MM.1S (cell line): ENCODE results near the gene COL24A1.

ENCODE experiments used
- EZH2 ChIP-seq: fragments of 300-600 bp; sonication (generic); optimal IDR thresholded peaks from 2 replicates; pipeline ENCODE3; 2017; ENCODE audit warnings: low read depth, mild to moderate bottlenecking, antibody characterized with exemption, low read length, mixed read lengths
- EZH2phosphoT487 ChIP-seq: fragments of 300-600 bp; sonication (generic); IDR thresholded peaks from 2 replicates; pipeline ENCODE4 v1.6.1; 2018; ENCODE audit warnings: antibody characterized with exemption, low read length
- TF ChIP-seq, protein P1 (sequence below): fragments of 300-600 bp; sonication (generic); IDR thresholded peaks from 2 replicates; pipeline ENCODE4 v1.5.1; 2016; ENCODE audit warnings: antibody characterized with exemption, low read length, mixed read lengths

DNA sequence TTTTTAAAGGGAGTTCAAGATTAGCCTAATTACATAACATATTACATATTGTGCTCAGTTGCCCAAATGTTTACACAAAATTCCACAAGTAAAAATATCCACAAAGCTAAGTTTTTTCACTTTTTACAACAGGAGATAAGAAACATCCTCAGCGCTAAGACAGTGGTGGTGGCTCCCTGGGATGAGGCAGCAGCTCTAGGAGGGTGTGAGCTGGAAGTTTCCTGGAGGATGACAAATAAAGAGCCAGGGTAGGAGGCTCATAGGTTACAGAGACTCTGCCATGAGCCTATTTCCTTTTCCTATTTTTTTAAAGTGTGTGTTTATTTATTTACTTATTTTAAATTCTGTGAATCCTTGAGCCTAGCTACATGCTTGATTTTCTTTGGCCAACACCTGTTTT, 91.7 kb downstream of the COL24A1 start:
- TF ChIP-seq, protein P1, sequence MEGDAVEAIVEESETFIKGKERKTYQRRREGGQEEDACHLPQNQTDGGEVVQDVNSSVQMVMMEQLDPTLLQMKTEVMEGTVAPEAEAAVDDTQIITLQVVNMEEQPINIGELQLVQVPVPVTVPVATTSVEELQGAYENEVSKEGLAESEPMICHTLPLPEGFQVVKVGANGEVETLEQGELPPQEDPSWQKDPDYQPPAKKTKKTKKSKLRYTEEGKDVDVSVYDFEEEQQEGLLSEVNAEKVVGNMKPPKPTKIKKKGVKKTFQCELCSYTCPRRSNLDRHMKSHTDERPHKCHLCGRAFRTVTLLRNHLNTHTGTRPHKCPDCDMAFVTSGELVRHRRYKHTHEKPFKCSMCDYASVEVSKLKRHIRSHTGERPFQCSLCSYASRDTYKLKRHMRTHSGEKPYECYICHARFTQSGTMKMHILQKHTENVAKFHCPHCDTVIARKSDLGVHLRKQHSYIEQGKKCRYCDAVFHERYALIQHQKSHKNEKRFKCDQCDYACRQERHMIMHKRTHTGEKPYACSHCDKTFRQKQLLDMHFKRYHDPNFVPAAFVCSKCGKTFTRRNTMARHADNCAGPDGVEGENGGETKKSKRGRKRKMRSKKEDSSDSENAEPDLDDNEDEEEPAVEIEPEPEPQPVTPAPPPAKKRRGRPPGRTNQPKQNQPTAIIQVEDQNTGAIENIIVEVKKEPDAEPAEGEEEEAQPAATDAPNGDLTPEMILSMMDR = no peak
- TF ChIP-seq EZH2phosphoT487 (no peak), EZH2 (no peak)
